Stimulated activated effector memory CD8-positive, alpha-beta T cell treated with anti-CD3 and anti-CD28 coated beads, Interleukin-12 subunit alpha, Interleukin-12 subunit beta, amount 100 ng/mL, for 72 hours (primary cell): Measurements from ENCODE around the gene SORBS1.
A peak's percentile ranks its signal among the peaks of the same experiment; 100 is the strongest.

ENCODE experiments used
- ATAC-seq: fragments of 150-1000 bp; cut with Tn5 transposase; 2 replicates; pipeline ENCODE4 v1.10.0; 2021
- DNase-seq, 2 donors: peaks; one replicate each; pipeline ENCODE4 v3.0.0; 2021 to 2022; ENCODE audit warnings: low spot score in 2 of 2
- H3K27ac Mint-ChIP-seq: one replicate; pipeline ENCODE4 v1.8.0; 2022; ENCODE audit warnings: mild to moderate bottlenecking, mixed read lengths
- H3K36me3 Mint-ChIP-seq: one replicate; pipeline ENCODE4 v1.8.0; 2022; ENCODE audit warnings: mild to moderate bottlenecking, mixed read lengths
- H3K4me1 Mint-ChIP-seq: one replicate; pipeline ENCODE4 v1.8.0; 2022; ENCODE audit warnings: mixed read lengths
- H3K4me3 Mint-ChIP-seq: one replicate; pipeline ENCODE4 v1.8.0; 2022; ENCODE audit warnings: mild to moderate bottlenecking, mixed read lengths
- H3K9me3 Mint-ChIP-seq: one replicate; pipeline ENCODE4 v1.8.0; 2022; ENCODE audit warnings: mixed read lengths

SORBS1 gene

GRCh38 chr10:95443636-95444035 is 117.5 kb downstream of the SORBS1 start:
- H3K9me3 Mint-ChIP-seq: no peaks in the 10 kb centered on the region
- no peak for DNase-seq

GRCh38 chr10:95442341-95442740 is 118.8 kb downstream of the SORBS1 start:
- peaks cover 10% of the 10 kb centered on the region for H3K4me1 Mint-ChIP-seq
- H3K4me3 Mint-ChIP-seq: no peak overlapping the region
- no peak for DNase-seq
- no peak for ATAC-seq
- H3K36me3 Mint-ChIP-seq: no peaks in the 10 kb centered on the region
- H3K27ac Mint-ChIP-seq: no peak overlapping the region
- H3K9me3 Mint-ChIP-seq: no peaks in the 10 kb centered on the region

More at GRCh38 chr10:95443636-95444035, 117.5 kb downstream of the SORBS1 start:
- Mint-ChIP-seq H3K4me3 (no peak overlapping the region), H3K4me1 (peaks cover 10% of the 10 kb centered on the region), H3K27ac (no peak overlapping the region), H3K36me3 (no peaks in the 10 kb centered on the region)
- no peak for ATAC-seq

GRCh38 chr10:95441547-95441923 is 119.6 kb downstream of the SORBS1 start:
- no peaks in the 10 kb centered on the region for H3K9me3 Mint-ChIP-seq
- no peak overlapping the region for H3K27ac Mint-ChIP-seq
- H3K4me3 Mint-ChIP-seq: no peak overlapping the region
- ATAC-seq (no peak), DNase-seq (no peak)
- H3K4me1 Mint-ChIP-seq: peaks cover 10% of the 10 kb centered on the region
- H3K36me3 Mint-ChIP-seq: no peaks in the 10 kb centered on the region

GRCh38 chr10:95440756-95441546 is 120.2 kb downstream of the SORBS1 start:
- H3K36me3 Mint-ChIP-seq: no peaks in the 10 kb centered on the region
- H3K4me3 Mint-ChIP-seq: no peak overlapping the region
- H3K27ac Mint-ChIP-seq: no peak overlapping the region
- ATAC-seq (peak; percentile 79), DNase-seq (no peak)
- H3K4me1 Mint-ChIP-seq: peaks cover 10% of the 10 kb centered on the region
- no peaks in the 10 kb centered on the region for H3K9me3 Mint-ChIP-seq

- no peak for DNase-seq
- Mint-ChIP-seq H3K9me3 (no peaks in the 10 kb centered on the region), H3K4me1 (peaks cover 10% of the 10 kb centered on the region), H3K27ac (no peak overlapping the region), H3K4me3 (no peak overlapping the region), H3K36me3 (no peaks in the 10 kb centered on the region)
- ATAC-seq: no peak
Observed at GRCh38 chr10:95440038-95440725, 121.0 kb downstream of the SORBS1 start.

- DNase-seq: no peak
- H3K4me3 Mint-ChIP-seq: no peak overlapping the region
- peaks cover 10% of the 10 kb centered on the region for H3K4me1 Mint-ChIP-seq
- H3K9me3 Mint-ChIP-seq: no peaks in the 10 kb centered on the region
- no peak overlapping the region for H3K27ac Mint-ChIP-seq
- H3K36me3 Mint-ChIP-seq: no peaks in the 10 kb centered on the region
- no peak for ATAC-seq
Observed at GRCh38 chr10:95438781-95439180, 122.4 kb downstream of the SORBS1 start.

GRCh38 chr10:95437669-95438068 is 123.5 kb downstream of the SORBS1 start:
- Mint-ChIP-seq H3K4me1 (peaks cover 10% of the 10 kb centered on the region), H3K36me3 (no peaks in the 10 kb centered on the region), H3K9me3 (no peaks in the 10 kb centered on the region), H3K27ac (no peak overlapping the region), H3K4me3 (no peak overlapping the region)
- DNase-seq (no peak), ATAC-seq (no peak)

GRCh38 chr10:95435548-95436279 is 125.5 kb downstream of the SORBS1 start:
- peaks cover 2% of the 10 kb centered on the region for H3K4me1 Mint-ChIP-seq
- H3K4me3 Mint-ChIP-seq: no peak overlapping the region
- ATAC-seq (no peak), DNase-seq (no peak)
- H3K36me3 Mint-ChIP-seq: no peaks in the 10 kb centered on the region
- no peaks in the 10 kb centered on the region for H3K9me3 Mint-ChIP-seq
- no peak overlapping the region for H3K27ac Mint-ChIP-seq

GRCh38 chr10:95434583-95434982 is 126.6 kb downstream of the SORBS1 start:
- no peak overlapping the region for H3K27ac Mint-ChIP-seq
- no peak overlapping the region for H3K4me3 Mint-ChIP-seq
- H3K36me3 Mint-ChIP-seq: no peaks in the 10 kb centered on the region

GRCh38 chr10:95431900-95432342 is 129.2 kb downstream of the SORBS1 start:
- no peaks in the 10 kb centered on the region for H3K9me3 Mint-ChIP-seq
- H3K36me3 Mint-ChIP-seq: no peaks in the 10 kb centered on the region
- H3K4me1 Mint-ChIP-seq: no peaks in the 10 kb centered on the region
- H3K27ac Mint-ChIP-seq: no peak overlapping the region
- DNase-seq (no peak), ATAC-seq (no peak)
- H3K4me3 Mint-ChIP-seq: no peak overlapping the region

More at GRCh38 chr10:95434583-95434982, 126.6 kb downstream of the SORBS1 start:
- ATAC-seq (no peak), DNase-seq (no peak)
- Mint-ChIP-seq H3K9me3 (no peaks in the 10 kb centered on the region), H3K4me1 (no peaks in the 10 kb centered on the region)

- H3K27ac Mint-ChIP-seq: no peak overlapping the region
- ATAC-seq (peak; percentile 82), DNase-seq (peak; percentile 8 to 53)
- H3K9me3 Mint-ChIP-seq: no peaks in the 10 kb centered on the region
- no peak overlapping the region for H3K4me3 Mint-ChIP-seq
- H3K4me1 Mint-ChIP-seq: no peaks in the 10 kb centered on the region
- no peaks in the 10 kb centered on the region for H3K36me3 Mint-ChIP-seq
Observed at GRCh38 chr10:95430231-95430951, 130.8 kb downstream of the SORBS1 start.

GRCh38 chr10:95429639-95430038 is 131.5 kb downstream of the SORBS1 start:
- no peaks in the 10 kb centered on the region for H3K36me3 Mint-ChIP-seq

GRCh38 chr10:95428701-95429100 is 132.5 kb downstream of the SORBS1 start:
- Mint-ChIP-seq H3K36me3 (no peaks in the 10 kb centered on the region), H3K4me3 (no peak overlapping the region), H3K9me3 (no peaks in the 10 kb centered on the region), H3K4me1 (no peaks in the 10 kb centered on the region), H3K27ac (no peak overlapping the region)
- ATAC-seq (no peak), DNase-seq (no peak)

More at GRCh38 chr10:95429639-95430038, 131.5 kb downstream of the SORBS1 start:
- no peaks in the 10 kb centered on the region for H3K4me1 Mint-ChIP-seq
- ATAC-seq: no peak
- H3K4me3 Mint-ChIP-seq: no peak overlapping the region
- H3K9me3 Mint-ChIP-seq: no peaks in the 10 kb centered on the region
- DNase-seq: no peak
- no peak overlapping the region for H3K27ac Mint-ChIP-seq

- ATAC-seq (no peak), DNase-seq (no peak)
- no peaks in the 10 kb centered on the region for H3K36me3 Mint-ChIP-seq
- H3K27ac Mint-ChIP-seq: no peak overlapping the region
- H3K9me3 Mint-ChIP-seq: no peaks in the 10 kb centered on the region
- no peaks in the 10 kb centered on the region for H3K4me1 Mint-ChIP-seq
- H3K4me3 Mint-ChIP-seq: no peak overlapping the region
Observed at GRCh38 chr10:95426482-95426881, 134.7 kb downstream of the SORBS1 start.
